Stimulated activated CD4-positive, alpha-beta T cell treated with anti-CD3 and anti-CD28 coated beads, Interleukin-1b, Interleukin-23, amount 100 ng/mL, for 4 hours (primary cell): Measurements from ENCODE around the gene BPIFB6.

Experiments used
- DNase-seq, 2 donors: peaks; one replicate each; pipeline ENCODE4 v3.0.0-alpha.2; 2020; ENCODE audit warnings: low read depth in 2 of 2

The BPIFB6 gene

DNA sequence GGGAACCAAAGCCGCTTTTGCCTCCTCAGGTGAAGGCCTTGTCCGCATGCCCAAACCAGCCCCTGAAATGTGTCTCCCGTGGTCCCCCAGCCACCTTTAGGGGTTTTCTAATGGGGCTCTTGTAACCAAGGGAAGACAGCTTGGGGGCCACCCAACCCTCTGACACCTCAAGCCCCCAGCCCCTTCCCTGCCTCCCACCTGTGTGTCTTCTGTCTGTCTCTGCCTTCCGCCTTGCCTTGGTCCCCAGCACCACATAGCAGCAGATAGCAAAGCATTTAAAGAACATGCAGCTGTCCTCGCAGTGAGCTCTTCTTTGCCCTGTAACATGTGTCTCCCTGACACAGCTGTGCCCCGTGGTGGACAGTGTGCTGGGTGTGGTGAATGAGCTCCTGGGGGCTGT, 31.8 kb downstream of the BPIFB6 start:
- no peak for DNase-seq

DNA sequence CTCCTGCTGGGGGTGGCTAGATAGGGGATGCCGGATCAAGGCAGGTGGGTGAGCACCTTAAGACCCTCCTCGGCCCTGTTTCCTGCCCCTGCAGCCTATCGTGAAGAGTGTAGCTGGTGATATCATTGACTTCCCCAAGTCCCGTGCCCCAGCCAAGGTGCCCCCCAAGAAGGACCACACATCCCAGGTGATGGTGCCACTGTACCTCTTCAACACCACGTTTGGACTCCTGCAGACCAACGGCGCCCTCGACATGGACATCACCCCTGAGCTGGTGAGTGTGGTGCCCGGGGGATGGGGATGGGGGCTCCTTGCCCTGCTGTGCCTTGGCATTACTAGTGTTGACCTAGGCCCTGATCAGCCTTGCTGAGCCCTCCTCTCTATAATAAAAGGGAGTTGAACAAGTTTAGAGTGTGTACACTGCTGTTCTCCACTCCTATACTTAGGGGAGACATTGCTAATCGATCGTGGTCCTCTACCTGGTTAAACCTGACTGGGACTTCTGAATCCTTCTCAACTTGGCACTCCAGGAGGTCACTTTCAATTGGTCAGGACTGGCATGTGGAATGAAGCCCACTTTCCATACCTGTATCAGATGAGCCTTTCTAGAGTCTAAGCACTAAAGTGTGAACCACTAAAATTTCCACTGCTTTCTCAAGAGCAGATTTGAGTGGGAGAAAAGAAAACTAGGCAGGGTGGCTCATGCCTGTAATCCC, 33.3 kb downstream of the BPIFB6 start:
- DNase-seq, result no peak

DNA sequence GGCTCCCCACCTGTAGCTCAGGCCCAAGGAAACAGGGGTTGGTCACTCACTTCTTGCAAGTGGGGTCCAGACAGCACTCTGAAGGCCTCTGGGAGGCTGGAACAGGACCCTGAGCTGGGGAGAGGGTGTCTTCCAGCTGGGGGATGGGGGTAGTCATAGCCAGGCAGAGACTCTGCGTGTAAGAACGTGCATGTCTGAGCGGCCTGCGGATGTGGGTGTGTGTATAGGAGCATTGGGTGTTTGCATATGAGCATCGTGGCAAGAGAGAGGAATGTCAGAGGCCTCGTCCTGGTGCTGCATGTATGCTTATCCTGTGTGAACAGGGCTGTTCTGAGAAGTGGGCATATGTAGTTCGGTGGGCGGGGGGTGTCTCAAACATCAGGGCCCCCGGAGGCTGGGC, 34.3 kb downstream of the BPIFB6 start:
- DNase-seq, result no peak

DNA sequence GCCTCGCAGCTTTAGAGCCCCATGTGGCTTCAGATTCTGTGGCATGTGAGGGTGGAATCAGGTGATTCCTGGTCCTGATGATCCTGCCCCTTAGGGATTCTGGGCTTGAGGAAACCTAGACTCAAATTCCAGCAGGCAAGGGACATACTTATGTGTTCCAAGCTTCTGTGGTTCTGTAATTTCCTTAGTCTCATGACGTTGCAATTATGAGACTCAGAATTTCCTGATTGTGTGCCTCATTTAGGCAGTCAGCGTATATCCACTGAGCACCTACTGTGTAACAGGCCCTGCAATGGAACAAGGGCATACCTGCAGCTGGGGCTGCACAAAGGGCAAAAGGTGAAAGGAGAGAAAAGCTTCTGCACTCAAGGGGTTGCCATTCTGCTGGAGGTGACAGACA, 36.4 kb downstream of the BPIFB6 start:
- no peak for DNase-seq

DNA sequence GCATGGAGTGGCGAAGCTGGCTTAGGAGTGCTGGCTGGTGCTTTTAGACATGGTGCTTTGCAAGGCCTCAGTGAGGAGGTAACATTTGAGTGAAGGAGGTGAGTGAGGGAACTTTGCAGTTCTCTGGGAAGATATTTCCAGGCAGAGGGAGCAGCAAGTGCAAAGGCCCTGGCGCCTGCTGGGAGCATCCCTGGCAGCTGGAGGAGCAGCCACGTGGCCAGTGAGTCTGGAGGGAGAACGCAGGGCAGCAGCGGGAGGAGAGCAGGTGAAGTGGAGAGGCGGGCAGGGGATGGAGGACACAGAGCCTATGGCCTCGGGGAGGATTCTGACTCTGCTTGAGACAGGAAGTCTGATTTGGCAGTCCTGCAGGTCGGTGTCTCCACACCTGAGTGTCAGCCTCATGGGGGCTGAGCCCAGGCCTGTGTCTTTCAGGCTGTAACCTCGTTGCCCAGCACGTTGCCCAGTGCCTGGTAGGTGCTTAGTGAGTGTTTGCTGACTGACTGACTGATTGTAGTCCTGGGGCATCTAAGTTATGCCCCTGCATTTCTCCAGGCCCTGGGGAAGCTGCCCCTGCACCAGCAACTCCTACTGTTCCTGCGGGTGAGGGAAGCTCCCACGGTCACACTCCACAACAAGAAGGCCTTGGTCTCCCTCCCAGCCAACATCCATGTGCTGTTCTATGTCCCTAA, 36.9 kb downstream of the BPIFB6 start:
- no peak for DNase-seq

DNA sequence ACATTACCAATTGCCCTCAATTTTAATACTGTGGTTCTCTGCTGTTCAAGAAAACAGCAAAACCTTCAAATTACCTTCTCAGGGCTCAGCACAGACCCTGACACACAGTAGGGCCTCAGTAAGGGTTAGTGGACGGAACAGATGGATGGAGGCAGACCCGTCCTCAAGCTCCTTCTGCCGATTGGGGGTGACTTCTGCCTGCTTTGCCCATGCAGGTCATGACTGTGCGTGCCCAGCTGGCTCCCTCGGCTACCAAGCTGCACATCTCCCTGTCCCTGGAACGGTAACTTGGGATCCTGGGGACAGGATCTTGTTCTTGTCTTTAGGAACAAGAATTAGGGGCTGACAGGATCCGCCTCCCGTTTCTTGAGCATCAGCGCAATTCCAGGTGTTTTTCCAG, 38.2 kb downstream of the BPIFB6 start:
- no peak for DNase-seq

DNA sequence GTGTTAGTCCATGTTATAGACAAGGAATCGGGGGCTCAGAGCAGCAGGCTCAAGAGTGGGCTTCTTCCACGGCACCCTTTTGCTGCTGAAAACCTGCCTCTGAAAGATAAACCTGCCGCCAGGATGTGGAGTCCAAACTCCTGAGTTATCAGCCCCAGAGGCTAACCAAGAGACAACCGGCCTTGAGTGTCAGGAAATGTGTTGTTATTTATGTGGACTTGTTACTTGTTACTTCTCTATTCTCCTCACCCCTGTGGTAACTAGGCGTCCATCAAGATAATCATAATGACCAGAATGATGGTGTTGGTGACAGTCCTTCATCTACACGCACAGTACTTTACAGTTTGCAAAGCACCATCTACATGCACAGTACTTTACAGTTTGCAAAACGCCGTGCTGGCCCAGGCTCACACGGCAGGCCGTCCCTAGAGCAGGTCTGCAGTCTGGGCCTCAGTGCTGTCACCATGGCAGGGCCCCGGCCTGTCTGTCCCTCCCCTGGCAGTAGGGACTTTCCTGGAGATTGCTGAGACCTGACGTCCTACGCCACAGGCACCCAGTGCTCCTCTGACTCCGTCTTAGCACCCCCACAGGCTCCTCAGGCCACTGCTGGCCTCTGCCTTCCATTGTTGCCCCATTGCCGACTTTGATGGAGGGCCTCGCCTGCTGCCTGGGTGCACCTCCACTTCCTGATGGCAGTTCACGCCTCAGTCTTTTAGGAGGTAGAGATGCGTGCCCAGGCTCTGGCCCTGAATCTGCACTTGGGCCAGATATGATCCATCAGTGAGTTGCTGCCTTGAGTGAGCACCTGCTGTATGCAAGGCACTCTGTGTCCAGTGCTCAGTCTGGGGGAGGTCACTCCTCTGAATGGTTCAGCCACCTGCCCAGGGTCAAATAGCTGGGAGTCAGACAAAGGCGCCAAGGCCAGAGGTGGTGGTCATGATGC, 38.9 kb downstream of the BPIFB6 start:
- no peak for DNase-seq

DNA sequence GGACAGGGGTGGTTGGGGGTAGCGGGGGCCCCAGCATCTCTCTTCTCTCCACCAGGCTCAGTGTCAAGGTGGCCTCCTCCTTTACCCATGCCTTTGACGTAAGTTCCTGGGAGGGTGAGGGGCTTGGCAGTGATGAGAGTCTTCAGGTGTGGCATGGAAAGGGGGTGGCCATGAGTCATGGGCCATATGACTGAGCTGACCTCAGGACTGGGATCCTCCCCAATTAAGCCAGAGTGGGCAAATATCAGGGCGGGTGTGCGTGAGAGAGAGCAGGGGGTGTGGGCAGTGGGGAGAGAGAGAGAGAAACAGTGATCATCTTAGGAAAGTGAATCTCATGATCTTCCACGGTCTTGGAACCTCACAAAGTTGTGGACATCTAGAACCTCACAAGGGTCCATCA, 39.8 kb downstream of the BPIFB6 start:
- DNase-seq, result no peak

DNA sequence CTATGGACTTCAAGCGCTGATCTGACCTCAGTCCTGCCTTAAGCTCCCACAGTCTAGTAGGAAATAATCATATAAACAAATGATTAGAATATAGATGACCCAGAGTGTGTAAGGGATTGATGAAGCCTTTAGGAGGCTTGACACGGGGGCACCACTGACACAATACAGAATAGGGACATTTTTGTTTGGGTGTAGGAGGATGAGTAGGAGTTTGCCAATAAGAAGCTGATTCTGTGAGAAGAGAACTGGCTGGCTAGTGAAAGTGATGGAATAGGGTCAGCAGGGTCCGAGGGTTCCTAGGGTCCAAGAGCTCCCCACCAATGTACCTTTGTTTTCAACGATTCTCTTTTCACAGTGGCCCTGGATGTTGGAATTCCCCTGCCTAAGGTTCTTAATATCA, 40.9 kb downstream of the BPIFB6 start:
- no peak for DNase-seq

DNA sequence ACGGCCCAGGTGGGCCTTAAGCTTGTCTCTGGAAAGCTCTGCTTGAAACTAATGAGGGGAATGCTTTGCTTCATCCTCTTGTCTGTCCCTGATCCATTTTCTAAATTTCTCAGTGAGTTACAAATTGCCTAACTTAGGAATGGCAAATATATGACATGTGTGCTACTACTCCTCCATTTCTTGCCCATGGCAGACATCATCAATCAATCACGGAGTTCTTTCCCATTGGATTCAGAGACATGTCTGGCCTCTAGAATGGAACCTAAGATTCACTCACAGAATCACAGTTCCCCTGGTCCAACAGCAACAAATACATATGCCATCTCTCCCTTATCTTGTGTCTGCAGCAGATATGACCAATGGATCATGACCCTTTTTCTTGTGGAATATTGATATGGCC, 41.4 kb downstream of the BPIFB6 start:
- DNase-seq, result no peak

DNA sequence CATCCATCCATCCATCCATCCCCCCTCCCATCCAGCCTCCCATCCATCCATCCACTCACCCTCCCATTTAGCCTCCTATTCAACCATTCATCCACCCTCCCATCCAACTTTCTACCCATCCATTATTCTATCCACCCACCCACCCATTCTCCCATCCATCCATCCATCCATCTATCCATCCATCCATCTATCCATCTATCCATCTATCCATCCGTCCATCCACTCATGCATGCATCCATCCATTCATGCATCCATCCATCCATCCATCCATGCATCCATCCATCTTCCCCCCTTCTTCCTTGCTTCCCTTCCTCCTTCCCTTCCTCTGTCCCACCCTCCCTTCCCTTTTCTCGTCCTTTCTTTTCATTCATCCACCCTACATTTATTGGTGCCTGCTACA, 43.2 kb downstream of the BPIFB6 start:
- no peak for DNase-seq

DNA sequence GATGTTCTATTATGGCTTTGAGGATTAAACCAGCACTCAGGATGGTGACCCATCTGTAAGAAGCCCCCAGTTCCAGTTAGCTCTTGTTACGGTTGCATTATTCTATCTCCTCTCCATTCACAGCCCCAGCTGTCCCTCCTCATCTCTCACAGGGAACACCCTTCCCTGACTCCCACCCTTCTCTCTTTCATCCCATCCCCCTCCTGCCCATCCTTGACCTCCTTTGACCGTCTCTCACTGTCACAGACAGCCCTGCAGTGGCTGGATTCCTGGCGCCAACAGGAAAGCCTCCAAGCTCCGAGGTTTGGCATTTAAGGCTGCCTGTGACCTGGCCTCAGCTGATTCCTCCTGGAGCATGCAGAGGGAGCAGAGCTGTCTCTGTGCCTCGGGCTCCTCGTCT, 43.8 kb downstream of the BPIFB6 start:
- DNase-seq, result no peak

DNA sequence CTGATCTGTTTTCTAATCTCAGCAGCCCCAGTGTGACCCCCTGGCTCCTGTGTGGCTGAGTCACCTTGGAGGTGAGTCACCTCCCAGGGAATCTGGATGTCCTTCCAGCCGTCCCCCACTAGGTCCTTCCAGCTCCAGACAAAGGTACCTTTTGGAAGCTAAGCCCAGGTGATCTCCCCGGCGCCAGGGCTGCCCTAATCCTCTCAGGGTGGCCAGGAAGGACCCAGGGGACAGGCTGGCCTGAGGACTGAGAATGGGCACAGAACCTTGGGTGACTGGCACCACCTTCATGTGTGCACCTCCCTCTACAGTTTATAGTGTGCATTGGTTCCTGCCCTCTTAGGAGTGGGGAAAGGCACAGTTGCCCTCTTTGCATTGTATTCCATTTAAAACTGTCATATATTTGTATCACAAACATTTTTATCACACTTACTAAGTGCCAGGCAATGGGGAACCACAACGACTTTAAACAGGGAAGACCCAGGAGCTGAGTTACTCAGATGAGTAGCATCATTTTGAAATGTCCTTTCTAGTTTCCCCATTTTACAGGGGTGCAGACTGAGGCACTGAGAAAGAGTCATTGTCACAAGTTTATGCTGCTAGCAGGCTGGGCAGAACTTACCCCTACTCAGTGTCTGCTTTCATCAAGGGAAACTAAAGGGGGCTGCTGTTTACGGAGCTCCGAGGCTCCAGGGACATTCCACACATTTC, 45.4 kb downstream of the BPIFB6 start:
- DNase-seq, result no peak

DNA sequence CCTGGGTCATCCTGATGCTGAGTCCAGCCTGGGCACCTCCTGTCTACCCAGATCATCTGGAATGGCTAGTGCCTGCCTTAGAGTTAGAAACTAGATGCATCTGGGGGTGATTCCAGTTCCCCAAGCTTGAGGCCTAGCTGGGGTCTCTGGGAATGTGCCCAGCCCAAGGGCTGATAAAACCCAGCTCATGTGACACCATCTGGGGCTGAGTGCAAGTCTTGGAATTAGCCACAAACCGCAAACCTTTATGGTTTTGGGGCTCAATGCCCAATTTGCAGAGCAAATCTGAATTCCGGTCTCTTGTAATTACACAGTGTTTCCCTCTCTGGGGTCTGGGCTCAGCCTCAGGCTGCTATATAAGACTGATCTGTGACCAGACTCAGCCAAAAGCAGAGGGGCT, 47.8 kb downstream of the BPIFB6 start, which contains the start of gene BPIFB4:
Gene BPIFB4, plus strand, starts transcription at position 385 of the 400 bp plus-strand sequence. CDS start 1,884 bp downstream, outside the sequence.
- no peak for DNase-seq

DNA sequence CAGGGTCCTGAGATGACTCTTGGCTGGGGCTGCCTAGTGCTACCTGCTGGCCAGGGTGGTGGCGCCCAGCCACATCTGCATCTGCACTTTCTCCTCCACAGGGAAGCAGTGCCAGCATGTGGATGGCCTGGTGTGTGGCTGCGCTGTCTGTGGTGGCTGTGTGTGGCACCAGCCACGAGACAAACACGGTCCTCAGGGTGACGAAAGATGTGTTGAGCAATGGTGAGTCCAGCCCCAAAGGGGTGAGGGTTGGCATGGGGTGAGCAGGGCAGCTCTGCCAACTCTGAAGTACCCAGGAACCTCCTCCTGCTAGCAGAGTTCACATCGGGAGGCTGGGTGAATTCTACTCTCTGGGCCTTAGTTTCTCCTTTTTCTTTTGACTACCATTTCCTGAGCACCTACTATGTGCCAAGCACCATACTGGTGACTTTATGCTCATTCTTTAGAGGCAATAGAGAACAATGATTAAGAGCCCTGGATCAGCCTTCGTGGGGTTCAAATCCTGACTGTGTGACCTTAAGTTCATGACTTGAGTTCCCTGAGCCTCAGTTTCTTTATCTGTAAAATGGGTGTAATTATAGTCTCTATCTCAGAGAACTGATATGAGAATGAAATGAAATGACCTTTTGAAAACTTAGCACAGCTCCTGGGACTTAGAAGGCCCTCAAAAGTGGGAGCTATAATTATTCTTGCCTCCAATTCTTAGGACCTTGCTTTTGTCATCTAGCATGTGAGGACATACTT, 50.1 kb downstream of the BPIFB6 start:
- no peak for DNase-seq

DNA sequence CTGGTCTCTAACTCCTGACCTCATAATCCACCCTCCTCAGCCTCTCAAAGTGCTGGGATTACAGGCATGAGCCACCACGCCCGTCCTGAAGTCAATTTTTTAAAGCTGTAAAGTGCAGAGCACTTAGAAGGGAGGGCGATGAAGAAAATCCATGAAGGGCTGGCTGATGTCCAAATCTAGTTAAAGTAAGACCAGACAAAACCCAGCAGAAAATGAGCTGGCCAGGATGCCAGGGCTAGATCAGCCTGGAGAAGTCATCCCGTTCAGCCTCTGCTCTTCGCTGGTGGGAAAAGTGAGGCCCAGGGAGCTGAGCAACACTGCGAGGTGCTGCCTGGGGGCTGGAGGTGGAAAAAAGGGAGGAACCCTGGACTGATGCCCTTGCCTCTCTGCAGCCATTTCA, 51.1 kb downstream of the BPIFB6 start:
- DNase-seq, result no peak

DNA sequence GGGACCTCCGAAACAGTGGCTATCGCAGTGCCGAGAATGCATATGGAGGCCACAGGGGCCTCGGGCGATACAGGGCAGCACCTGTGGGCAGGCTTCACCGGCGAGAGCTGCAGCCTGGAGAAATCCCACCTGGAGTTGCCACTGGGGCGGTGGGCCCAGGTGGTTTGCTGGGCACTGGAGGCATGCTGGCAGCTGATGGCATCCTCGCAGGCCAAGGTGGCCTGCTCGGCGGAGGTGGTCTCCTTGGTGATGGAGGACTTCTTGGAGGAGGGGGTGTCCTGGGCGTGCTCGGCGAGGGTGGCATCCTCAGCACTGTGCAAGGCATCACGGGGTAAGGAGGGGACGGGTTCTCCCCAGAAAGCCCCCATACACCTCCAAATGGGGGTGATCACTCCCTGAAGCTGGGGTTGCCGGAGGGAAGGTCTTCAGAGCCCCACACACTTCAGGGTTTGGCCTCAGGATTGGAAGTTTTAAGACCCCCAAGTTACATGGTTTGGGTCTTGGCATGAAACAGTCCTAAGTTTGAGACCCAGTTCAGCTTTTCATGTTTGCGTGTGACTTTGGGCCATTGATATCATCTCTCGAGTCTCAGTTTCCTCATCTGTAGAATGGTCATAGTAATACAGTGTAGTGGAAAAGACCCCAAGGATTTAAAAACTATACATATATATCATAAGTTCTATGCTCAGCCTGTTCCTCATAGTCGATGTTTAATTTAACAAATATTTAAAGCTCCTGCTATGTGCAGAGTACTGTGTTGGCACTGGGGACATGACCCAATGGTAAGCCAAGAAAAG, 52.3 kb downstream of the BPIFB6 start:
- DNase-seq, result no peak

DNA sequence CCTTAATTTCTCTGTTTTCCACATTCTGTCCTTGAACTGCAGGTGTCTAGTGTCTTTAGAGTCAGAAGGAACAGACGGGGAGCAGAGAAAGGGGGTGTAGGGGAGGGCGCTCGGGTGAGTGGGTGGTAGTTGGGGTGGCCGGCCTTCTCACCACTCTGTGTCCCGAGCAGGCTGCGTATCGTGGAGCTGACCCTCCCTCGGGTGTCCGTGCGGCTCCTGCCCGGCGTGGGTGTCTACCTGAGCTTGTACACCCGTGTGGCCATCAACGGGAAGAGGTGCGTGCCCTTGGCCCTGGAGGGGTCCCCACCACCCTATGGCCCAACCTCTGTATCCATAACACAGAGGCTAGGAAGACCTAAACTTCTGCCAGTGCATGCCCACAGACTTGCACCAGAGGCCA, 53.3 kb downstream of the BPIFB6 start:
- no peak for DNase-seq

DNA sequence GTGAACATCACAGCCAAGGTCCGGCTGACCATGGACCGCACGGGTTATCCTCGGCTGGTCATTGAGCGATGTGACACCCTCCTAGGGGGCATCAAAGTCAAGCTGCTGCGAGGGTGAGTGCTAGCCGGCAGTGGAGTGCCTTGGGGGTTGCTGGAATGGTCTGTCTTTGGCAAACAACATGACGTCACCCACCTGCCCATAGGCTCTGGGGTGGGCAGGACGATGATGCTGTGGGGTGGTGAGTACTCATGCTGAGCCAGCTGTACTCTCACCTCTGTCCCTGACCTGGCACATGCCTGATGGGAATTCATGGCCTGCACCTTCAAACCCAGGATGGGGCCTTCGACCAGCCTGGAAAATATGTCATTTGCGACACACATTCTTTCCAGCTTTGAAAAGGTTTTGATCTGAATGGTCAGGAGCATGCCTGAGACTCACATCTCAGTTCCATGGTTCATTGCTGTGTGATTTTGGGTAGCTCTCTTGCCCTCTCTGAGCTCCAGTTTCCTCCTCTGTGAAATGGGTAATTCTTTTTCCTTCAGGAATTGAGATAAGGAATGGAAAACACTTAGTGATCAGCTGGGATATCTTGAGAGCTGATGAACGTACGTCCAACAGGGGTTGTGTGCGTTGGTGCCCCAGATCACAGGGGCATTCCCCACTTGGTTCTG, 54.7 kb downstream of the BPIFB6 start:
- no peak for DNase-seq

DNA sequence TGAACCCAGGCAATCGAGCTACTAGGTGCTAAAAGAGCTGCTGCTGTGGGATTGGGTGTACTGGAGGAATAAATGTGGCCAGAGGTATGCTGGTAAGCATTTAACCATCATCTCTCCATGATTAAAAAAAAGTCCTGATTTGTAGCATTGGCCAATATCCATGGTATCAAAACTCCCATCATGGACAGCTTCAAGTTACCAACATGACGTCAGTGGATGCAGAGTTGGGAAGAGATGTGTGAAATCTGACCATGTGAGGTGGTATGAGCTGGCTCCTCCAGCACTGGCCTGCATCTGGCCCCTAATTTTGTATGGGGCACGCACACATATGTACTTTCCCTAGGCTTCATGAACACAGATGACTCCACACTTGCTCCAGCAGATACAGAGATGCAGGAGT, 59.7 kb downstream of the BPIFB6 start:
- DNase-seq, result no peak
